ENCODE results near the gene PCAT7.
"Not testable (repeated sequence)": the region's sequence is repeated elsewhere in the genome, so short reads cannot be mapped to it uniquely, and the experiment has no call there.

PCAT7 gene
- total RNA-seq, result 0.56 reads per million

DNA sequence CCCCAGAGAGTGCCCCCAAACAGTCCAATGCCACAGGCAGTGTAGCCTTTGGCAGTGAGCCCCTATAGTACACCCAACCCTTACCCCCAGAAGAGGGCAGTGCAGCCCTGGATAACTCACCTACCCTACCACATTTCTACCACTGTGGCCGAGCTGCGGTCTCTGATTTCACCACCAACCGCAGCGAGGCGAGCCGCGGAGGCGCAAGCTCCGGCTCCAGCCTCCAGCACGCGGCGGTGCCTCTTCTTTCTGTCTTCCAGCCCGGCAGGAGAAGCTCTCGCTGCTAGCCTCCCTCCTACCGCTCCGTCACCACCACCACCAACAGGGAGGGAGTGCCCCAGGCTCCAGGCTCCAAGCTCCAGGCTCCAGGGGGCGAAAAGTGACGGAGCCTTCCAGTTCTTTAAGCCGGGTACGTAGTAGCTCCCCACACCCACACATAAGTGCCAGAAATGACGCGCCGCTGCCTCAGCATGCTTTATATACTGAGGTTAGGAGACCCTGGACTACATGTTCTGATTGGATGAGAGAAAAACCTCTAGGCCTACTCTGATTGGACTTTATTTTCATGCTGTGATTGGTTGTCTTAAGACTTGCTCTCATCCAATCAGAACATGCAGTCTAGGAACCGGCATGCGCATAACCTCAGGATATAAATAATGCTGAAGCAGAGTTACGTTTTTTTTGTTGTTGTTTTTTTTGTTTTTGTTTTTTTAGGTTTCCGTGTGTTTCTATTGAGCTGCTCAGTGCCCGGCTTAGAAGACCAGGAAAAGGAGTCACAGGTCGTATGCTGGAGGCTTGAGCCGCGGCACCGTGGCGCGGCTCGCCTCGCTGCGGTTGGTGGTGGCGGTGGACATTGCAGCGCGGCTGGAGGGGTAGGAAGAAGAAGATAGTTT is at the start of gene PCAT7:
TSS of gene PCAT7 (plus strand) at position 645 of the 893 bp plus-strand sequence.
- DNase-seq, result no peak

DNA sequence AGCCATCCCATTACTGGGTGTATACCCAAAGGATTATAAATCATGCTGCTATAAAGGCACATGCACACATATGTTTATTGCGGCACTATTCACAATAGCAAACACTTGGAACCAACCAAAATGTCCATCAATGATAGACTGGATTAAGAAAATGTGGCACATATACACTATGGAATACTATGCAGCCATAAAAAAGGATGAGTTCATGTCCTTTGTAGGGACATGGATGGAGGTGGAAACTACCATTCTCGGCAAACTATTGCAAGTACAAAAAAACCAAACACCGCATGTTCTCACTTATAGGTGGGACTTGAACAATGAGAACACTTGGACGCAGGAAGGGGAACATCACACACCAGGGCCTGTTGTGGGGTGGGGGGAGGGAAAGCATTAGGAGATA is 48.5 kb upstream of the PCAT7 start:
- DNase-seq, result not testable (repeated sequence)

- no peak for DNase-seq
Observed at GRCh38 chr9:94507531-94508258, 47.2 kb upstream of the PCAT7 start.

DNA sequence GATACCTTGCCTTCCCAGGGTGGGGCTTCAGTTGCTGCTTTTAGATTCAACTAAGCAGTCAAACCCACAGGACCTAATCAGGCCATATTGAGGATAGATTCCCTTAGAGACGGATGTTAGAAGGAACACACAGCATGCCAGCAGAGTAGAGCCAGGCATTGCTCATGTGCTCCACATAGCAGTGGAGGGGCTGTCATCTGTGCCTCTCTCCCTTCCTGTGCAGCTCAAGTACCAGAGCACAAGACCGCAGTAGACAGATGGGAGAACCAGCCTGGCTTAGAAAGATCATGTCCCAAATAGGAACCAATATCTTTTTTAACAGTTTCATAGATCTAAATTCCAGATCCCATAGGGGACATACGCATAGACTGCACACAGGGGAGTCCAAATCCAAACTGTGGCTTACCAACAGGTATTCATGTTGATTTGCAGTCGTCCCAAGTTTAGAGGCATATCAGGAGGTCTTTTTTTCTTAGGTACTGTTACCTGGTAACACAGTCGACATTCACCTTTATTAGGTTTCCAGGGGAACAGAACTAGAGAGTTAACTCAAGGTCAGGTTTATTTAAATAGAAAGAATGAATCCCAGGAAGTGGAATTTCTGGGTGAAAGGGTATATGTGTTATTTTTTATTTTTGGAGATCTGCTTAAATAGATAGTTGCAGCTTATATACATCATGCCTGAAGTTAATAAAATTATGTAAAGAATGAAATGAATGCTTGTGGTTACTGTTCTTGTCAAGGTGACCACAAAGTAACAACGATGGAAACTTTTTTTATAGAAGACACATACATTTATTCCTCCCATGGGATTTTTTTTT is 43.5 kb upstream of the PCAT7 start:
- DNase-seq, result no peak

DNA sequence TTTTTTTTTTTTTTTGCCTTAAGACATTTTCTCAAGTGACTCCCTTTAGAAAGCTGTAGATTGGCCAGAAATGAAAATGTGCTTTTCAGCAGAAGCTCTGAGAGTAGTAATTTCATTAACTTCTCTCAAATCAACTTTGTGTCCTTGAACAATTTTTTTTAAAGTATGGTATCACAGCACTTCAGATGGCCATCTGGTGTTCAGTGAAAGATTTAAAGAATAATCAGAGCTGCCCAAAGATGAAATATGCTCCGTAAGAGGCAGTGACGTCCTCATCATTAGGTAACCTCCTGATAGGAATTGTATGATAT is 43.0 kb upstream of the PCAT7 start:
- DNase-seq, result no peak

GRCh38 chr9:94514722-94515121 is 40.2 kb upstream of the PCAT7 start:
- no peak for DNase-seq

GRCh38 chr9:94517254-94517653 is 37.6 kb upstream of the PCAT7 start:
- no peak for DNase-seq

GRCh38 chr9:94525396-94526035 is 29.4 kb upstream of the PCAT7 start:
- no peak for DNase-seq

DNA sequence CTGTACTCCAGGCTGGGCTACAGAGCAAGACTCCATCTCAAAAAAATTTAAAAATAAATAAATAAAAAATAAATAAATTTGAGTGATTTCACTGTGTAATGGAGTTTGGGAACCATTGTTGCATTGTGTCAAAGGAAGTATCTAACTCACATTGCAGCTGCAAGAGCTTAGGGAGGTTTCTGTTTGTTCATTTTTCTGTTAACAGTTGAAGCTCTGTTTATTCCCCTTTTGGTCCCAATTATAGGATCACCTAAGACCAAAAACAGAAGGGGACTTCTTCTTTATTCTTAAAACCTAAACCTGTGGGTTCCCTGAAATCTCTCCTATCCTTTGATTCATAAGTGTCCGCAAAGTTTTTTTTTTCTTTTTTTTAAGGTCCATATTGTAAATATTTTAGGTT is 28.6 kb upstream of the PCAT7 start:
- no peak for DNase-seq

GRCh38 chr9:94526951-94527350 is 27.9 kb upstream of the PCAT7 start:
- no peak for DNase-seq

DNA sequence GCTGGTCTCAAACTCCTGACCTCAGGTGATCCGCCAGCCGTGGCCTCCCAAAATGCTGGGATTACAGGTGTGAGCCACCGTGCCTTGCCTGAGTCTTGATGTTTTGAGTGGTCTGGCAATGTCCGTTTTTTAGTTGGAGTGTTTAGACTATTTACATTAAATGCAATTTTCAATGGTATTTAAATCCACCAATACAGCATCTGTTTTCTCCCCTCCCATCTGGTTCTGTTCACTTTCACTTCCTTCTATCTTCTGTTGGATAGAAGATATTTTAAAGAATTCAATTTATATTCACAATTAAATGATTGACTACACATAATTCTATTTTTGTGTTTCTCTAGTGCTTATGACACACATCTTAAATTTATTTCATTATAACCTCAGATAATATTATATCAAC is 26.0 kb upstream of the PCAT7 start:
- no peak for DNase-seq

DNA sequence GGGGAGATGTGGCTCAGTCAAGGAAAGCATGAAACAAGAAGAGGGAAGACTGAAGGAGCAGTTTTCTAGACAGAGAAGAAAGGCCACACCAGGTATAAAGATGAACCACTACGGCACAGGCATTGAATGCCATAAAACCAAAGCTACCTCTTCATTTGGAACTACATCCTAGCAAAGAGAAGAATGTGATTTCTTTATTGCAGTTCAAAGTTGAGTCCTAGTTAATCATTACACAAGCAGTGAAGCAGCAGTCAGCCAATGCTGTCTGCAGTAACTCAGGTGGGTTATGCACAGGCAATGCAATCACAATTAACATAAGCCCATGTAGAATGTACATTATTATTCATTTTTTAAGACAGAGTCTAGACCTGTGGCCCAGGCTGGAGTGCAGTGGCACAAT is 21.7 kb upstream of the PCAT7 start:
- no peak for DNase-seq

- no peak for DNase-seq
Observed at GRCh38 chr9:94533601-94534000, 21.3 kb upstream of the PCAT7 start.

- no peak for DNase-seq
Observed at GRCh38 chr9:94534901-94535300, 20.0 kb upstream of the PCAT7 start.

DNA sequence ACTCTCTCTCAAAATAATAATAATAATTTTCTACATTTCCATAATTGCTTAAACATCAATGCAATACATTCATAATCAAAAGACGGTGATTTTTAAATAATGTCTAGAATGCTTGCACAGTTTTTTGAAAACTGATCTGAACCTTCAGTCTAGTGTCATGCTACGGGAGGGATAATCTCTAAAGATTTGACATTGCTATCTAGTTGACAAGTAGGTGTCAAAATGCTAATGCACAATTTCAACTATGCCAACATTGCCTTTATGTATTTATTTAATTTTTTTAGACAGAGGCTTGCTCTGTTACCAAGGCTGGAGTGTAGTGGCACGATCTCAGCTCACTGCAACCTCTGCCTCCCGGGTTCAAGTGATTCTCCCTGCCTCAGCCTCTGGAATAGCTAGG is 16.0 kb upstream of the PCAT7 start:
- no peak for DNase-seq

GRCh38 chr9:94544335-94544734 is 10.5 kb upstream of the PCAT7 start:
- not testable (repeated sequence) for DNase-seq

- DNase-seq, result no peak
Observed at GRCh38 chr9:94545940-94546339, 8.9 kb upstream of the PCAT7 start.

DNA sequence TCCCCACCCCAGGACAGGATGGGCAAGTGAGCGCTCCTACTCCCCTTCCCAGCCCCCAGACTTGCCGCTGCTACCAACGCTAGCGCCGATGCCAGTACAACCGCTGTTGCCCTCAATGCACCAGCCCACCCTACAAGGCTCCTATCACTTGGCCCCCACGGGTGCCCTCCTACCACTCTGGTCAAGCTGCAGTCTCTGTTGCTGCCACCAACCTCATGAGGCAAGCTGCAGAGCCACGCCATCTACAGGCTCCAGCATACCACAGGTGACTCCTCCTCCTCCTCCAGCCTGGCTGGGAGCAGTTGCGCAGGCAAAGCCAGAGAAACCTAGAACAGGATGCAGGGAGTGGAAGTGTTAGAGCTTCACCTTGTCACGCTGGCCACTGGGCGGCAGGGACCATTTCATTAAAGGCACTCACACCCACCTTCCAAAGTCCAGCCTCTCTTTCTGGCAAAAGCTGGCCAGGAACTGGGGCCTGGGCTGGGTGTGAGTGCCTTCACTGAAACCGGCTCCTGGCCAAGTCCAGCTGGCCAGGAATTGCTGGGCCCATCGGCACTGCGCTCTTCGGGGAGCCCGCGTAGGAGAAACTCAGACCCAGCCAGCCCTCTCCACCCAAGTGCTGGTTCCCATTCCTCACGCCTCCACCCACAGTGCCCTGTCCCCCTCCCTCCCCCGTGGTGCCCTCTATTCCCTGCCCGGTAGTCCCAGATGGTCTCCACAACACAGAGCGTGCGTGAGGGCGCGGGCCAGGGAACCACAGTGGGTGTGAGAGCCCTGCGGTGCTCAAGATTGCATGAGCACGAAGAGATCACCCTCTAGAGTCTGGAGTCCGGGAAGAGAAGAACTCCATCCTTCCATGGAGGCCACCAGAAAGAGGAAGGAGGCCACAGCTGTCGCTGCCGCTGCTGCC is 1.6 kb upstream of the PCAT7 start:
- no peak for DNase-seq

DNA sequence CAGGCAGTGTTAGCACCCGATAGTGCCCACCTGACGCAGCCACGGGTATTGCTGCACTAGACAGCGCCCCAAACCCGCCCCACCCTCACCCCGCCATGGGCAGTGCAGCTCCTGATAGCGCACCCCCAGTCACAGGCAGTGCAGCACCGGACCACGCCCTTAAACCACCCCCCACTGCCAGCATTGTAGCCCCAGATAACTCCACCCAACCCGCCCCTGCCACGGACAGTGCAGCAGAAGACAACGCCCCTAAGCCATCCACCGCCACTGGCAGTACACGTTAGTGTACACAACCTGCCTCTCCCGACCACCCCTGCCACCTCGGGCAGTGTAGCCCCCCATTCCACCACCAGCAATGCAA is 825 bp upstream of the PCAT7 start:
- no peak for DNase-seq

DNA sequence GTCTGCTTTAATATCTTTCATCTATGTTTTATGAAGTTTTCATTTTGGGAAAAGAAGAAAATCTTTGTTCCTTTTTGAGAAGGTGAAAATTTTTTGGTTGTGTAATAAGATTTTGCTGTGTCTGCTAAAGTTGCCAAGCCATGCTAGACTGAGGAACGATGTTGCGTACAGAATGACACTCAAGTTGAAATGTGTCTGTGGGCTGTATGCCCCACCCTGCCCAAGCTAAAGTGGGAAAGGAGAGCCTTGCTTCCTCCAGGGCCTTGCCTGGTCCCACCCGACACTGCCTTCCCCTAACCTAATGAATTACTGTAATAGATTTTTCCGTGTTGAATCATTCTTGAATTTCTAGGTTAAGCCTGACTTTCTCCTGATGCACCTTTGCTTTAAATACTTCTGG is 2.5 kb downstream of the PCAT7 start:
- no peak for DNase-seq

- DNase-seq, result no peak
Observed at GRCh38 chr9:94560237-94560636, 5.4 kb downstream of the PCAT7 start.

GRCh38 chr9:94563548-94563947 is 8.7 kb downstream of the PCAT7 start:
- DNase-seq, result no peak

All from effector CD4-positive, alpha-beta T cell (primary cell).